GM19468 (cell line): ENCODE results near the gene SSBP4.

Experiments
- ATAC-seq: cut with Tn5 transposase; IDR thresholded peaks from one replicate; pipeline ENCODE4 v1.9.1; 2021; ENCODE audit warnings: mild to moderate bottlenecking, moderate library complexity, moderate number of reproducible peaks; ENCODE audit not compliant: unreplicated experiment; ENCODE audit errors: extremely low read depth

SSBP4 gene

DNA sequence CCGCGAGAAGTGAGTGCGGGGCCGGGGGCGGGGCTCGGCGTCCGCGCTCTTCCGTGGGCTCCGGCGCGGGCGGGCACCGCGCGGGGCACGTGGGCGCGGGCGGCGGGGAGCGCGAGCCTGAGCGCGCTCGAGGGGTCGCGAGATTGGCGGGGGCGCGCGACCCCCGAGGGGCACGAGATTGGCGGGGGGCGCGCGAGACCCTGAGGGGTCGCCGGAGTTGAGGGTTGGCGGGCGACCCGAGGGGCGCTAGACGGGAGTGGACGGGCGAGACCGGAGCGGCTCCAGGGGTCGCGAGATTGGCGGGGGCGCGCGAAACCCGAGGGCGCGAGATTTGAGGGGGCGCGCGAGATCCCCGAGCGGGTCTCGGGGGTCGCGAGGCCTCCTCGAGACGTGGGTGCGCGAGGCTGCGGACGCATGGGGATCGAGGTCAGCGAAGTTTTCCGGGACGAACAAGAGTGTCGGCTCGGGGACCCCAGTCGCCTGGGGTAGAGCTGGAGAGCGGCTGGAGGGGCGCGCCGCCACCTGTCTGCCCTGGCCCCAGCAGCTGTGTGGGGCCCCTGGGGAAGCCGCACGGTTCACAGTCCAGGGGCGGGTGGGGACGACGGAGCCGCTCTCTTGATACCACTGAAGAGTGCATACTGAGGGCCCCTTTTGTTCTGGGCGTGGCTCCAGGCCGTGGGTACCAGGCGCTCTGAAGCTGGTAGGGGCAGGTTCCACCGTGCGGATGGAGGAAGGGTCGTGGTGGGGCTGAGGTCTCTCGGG is 682 bp downstream of the SSBP4 start:
- ATAC-seq: no peak

DNA sequence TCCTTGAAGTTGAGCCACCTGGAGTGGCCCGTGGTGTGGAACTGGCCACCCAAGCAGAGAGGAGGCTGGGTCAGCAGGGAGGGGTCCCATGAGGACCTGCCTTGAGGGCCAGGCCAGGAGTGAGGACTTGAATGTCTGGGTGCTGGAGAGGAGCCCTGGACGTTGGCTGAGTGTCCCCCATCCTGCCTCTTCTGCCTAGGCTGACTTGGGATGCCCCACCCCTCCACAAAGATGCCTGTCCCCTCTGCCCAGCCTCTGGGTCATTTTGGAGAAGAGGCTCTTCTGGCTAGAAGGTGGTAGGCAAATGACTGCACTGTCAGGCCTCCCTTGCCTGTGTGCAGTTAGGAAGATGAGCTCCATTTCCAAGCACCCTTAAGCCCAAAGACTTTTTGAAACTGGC is 1.7 kb downstream of the SSBP4 start:
- no peak for ATAC-seq

DNA sequence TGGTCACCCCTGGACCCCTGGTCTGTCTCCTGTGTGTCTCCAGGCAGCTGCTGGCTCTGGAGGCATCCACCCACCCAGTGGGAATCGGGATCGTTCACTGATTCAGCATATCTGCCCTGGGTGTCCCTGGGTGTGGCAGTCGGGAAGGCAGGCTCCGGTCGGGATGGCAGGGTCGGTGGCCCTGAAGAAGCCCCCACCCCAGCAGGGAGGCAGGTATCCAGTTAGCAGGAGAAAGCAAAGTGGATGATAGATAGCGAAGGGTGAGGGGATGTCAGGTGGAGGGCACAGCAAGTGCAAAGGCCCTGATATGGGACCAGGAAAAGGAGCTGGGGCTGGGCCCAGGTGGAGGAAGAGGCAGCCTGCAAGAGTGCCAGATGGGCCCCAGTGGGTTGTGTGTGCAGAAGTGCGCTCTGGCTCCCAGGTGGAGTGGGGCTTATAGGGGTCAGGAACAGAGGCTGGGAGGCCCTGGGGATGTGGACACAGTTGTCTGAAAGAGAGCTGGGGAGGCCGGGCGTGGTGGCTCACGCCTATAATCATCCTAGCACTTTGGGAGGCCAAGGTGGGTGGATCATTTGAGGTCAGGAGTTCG is 2.3 kb downstream of the SSBP4 start:
- ATAC-seq: no peak

DNA sequence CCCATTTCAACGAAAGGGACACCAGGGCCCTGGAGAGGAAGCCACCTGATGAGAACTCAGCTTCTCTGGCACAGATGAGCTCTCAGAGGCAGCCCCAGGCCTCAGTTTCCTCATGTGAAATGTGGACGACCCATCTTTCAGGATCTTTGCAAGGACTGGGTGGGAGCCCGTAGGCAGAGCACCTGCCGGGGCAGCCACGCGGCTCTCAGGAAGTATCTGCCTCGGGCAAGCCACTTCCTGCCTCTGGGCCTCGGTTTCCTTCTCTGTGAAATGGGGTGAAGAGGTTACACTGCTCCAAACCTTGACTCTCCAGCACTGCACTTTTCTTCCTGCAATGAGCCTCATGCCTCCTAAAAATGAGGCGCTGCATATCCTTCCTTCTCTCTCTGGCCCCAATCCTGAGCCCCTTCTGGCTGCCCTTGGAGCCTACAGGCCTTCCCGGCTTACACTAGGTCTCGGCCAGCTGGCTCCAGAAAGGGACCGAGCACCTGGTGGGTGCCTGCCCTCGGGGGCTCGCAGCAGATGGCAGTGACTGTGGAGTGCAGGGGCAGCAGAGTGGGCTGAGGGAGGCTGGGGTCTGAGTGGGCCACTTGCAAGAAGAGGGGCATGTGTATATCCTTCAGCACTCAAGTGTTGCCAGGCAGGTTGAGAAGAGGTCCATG is 3.5 kb downstream of the SSBP4 start:
- ATAC-seq: no peak

DNA sequence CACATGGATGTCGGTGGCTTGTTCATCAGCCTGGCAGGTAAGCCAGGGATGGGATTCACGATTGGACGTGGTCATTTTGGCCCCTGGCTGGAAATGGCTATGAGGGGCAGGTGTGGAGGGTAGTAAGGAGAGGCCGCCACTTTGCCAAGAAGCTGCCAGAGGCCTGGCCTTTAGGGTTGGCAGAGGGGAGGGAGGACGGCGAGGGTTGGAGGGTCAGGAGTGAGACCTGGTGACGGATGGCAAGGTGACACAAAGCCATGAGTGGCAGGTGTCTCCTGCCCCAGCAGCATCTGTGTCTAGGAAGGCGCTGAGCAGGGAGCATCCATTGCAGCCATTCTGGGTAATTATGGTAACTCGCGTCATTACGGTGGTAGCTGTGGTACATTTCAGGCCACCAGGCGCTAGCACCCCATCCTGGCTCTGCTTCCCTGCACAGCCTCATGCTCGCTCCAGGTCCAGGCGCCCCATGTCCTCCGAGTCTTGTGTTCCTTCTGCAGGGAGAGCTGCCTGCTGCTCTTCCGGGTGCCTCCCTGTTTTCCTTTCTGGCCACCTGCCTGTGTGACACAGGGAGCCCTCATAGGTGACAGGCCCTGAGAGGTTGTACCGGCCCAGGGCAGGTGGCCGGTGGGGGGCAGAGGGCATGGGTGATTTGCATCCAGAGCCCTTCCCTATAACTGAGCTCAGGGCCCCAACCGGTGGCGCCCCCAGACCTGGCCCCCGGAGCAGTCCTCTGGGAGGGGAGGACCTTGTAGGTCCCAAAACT is 4.2 kb downstream of the SSBP4 start:
- no peak for ATAC-seq

DNA sequence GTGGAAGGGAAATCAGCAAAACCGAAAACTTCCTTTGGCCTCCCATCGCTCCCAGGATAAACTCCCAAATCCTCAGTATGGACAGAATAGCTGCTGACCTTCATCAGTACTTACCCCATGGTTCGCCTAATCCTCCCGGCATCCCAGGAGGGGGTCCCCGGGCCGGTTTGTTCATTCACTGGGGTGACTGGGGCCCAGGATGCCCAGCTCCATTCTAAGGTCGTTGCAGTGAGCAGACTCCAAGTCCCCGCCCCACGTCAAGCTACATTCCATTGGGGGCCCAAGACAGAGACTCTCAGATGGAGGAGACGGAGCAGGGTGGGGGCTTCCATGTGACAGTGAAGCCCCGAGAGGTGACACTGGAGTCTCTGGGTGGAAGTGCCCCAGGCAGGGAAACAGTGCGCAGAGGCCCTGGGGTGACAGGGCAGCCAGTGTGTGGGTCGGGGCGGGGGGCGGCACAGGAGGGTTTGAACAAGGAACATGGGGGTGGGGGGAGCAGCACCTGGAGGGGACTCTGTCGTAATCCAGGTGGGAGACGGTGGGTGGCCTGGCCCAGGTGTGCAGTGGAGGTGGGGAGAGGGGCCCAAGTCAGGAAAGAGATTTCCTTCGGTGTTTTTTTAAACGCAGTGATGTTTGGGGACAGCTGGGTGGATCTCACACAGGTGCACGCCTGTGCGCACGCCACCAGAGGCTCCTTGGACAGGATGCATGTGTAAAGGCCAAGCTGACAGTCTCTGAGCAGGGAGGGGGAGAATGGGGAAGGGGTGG is 5.1 kb downstream of the SSBP4 start:
- no peak for ATAC-seq

DNA sequence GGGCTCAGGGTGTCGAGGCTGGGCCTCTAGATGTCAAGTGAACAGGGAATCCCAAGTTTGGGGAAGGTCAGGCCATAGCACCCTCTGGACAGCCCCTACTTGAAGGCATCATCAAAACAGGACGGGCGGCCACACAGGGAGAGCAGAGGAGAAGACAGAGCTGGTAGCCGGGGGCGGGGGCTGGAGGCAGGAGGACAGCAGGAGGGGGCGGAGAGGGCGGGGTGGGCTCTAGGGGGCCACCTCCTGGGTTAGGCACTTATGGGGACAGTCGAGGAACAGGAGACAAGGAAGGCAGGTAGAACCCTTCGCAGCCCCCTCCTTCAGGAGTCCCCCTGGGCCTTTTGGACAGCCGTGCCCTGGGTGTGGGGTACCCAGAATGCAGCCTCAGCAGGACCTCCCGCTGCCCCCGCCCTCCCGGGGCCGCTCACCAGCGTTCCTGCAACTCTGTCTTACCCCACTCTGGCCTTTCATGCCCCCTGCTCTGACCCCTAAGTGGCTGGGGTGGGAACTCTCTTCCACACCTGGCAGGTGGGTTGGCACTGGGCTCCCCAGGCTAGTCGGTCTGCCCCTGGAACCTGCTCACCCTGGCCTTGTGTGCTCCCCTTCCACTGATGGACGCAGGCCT is 5.8 kb downstream of the SSBP4 start:
- ATAC-seq: no peak

DNA sequence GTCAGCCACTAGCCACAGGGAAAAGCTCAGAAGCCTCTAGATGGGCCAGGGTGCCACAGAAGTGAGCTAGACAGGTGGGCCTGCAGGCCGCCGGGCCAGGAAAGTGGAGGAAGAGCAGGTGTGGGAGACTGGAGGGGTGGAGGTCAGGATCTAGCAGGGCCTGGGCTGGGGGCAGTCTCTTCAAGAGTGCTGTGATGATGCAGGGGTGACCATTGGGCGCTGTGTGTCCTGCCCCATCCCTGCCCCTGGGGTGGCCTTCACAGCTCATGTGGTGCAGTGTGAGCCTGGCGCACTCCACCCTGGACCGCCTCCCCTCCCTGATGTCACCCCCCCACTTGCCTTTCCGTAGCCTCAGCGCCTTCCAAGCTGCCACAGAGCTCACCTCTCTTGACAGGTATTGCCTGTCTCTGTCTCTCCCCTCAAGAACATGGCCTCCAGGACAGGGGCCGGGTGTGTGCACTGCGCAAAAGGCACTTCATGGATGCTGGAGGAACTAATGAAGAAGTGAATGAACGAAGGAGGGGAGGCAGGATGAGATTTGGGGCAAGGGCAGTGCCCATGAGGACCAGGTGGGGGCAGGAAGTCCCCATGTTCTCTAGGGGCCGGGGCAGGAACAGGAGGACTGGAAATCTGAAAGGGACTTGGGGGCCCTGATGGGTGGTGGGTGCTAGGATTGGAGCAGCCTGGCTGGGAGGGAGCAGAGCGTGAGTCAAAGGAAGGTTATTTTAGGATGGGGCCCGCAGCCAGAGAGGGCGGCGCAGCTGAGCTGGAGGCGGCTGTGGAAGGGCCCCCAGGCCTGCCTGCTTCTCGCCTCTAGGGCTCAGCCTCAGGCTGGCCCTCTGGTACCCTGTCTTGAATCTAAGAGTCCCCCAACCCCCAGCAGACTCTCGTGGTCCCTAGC is 6.6 kb downstream of the SSBP4 start:
- ATAC-seq: no peak

DNA sequence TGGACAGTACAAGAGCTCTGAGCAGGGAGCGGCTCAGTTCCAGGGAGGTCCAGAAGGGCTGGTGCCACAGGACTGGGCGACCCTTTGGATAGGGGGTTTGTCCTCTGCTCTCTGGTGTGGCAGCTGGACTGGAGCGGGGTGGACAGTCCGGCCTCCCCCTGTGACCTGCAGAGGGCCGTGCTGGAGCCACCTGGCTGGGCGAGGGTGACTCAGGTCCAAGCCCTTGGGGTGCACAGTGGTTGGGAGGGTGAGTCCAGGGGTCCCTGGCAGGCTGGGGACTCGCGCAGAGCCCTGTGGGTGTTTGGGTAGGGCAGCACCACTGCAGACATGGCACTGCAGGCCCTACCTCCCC is 7.2 kb downstream of the SSBP4 start:
- ATAC-seq: no peak

DNA sequence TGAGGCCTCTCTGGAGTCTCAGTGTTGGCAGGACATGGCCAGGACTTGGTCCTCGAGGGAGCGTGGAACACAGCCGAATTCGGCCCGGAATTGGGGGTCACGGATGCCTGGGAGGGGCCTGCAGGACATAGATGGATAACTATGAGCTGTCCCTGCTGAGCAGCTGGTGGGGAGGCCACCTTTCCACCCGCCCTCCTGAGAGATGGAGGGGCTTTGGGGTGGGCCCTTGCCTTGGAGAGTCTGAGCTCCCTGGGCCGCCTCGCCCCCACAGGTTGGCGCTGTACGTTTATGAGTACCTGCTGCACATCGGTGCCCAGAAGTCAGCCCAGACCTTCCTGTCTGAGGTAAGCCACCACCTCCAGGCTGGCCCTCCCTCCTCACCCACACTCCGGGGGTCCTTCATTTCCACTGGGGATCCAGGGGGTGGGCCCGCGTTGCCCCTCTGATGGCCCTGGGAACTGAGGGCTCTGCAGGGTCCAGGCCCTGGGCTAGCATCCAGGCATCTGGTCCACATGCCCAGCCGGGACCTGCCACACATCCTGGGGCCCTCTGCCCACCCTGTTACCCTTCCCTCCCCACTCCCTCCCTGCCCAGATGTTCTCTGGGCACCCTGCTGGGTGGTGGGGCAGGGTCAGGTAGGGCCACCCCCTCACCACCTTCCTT is 8.0 kb downstream of the SSBP4 start:
- ATAC-seq: no peak

DNA sequence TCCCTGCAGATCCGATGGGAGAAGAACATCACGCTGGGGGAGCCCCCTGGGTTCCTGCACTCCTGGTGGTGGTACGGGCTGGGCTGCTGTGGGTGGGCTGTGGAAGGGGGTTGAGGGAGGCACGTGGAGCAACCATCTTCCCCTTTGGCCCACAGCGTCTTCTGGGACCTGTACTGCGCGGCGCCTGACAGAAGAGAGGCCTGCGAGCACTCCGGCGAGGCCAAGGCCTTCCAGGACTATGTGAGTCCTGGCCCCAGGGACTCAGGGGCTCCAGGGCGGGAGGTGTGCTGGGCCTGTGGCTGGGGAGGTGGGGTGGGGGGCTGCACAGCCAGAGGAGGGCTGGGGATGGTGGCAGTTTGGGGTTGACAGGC is 8.5 kb downstream of the SSBP4 start:
- ATAC-seq: no peak

DNA sequence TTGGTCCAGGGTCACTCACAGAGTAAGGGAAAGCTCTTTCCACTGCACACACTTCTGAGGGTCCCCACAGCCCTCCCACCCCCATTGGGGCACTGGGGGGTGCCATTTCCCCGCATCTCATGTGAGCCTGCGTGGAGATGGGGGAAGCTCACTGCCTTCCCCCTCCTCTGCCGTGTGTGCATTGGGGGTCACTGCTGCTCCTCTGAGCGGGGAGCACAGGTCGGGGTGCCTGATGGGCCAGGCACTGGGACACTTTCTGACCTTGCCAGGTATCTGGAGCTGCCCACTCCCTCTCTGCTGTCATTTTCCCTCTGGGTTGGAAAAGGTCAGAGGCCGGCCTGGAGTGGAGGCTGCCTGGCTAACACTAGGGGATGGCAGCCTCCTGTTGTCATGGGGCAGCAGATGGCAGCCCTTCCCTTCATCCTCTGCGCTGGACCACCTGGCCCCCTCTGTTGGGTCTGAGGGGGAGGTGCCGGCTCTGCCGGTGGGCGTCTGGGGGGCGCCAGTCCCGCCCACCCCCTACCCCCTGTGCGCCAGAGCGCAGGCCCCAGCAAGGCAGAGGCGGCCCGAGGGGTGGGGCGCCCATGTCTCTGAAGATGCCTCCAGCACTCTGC is 9.1 kb downstream of the SSBP4 start:
- ATAC-seq: no peak

DNA sequence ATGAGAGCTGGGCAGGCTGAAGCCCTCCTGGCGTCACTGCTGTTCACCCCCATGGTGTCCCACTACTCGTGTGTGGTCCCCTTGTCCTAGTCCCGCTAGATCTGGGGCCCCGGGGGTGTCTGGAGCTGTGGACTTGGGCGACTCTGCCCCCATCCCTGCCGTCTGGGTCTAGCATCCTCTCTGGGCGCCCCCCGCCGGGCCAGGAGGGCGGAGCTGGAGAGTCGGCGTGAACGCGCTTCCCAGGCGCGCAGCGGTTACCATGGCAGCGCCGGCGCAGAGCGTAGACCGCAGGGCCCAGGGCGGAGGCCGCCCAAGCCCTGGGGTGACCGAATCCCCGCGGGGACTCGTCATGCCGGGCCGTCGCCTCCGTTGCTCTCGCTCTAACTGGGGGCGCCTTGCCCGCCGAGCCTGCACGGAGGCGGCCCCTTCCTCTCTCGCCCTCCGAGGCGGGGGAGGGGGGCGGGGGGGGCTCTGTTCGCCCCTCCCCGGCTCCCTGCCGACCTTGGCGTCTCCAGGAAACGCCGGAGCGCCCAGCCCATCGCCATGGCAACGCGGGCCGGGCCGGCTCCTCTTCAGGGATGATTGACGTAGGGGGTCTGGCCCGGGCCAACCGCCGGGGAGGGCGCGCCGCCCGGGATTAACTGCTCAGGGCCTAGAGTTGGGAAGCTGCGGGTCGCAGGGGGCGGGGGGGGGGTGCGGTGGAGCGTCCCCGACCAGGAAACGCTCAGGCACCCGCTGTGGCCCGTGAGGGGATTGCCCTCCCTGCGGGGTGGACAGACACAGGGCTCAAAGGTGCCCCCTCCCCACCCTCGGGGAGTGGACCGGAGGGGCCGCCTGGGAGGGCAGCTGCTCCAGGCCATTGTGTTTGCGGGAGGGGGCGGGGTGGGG is 9.8 kb downstream of the SSBP4 start:
- ATAC-seq: peak; percentile 36

DNA sequence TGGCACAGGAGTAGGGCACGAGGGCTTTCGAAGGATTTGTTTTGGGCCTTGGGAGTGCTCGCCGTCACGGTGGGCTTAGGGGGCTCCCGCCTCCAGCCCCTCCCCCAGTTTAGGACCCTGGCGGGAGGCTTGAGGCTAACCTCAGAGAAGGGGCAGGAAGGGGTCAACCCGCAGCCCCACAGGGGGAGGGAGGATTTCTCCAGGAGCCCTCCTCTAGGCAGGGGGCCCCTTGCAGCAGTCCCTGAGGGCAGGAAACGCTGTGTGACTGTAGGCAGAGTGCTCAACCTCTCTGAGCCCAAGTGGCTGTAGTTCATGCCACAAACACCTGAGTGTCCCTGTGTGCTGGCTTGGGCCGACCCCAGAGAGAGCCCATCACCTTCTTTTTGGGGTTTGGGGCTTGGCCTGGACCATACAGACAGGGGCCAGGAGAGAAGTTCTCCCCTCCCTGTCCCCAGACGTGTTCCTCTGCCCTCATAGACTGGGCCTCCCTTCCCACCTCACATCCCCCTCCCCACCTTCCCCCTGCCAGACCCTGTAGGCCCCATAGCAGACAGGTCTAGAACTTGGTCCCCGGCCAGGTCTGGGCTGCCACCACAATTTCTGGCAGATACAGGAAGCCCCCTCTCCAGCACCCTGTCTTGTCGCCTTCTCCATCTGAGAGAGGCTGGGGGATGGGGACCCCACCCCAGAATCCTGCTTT is 10.7 kb downstream of the SSBP4 start:
- no peak for ATAC-seq

DNA sequence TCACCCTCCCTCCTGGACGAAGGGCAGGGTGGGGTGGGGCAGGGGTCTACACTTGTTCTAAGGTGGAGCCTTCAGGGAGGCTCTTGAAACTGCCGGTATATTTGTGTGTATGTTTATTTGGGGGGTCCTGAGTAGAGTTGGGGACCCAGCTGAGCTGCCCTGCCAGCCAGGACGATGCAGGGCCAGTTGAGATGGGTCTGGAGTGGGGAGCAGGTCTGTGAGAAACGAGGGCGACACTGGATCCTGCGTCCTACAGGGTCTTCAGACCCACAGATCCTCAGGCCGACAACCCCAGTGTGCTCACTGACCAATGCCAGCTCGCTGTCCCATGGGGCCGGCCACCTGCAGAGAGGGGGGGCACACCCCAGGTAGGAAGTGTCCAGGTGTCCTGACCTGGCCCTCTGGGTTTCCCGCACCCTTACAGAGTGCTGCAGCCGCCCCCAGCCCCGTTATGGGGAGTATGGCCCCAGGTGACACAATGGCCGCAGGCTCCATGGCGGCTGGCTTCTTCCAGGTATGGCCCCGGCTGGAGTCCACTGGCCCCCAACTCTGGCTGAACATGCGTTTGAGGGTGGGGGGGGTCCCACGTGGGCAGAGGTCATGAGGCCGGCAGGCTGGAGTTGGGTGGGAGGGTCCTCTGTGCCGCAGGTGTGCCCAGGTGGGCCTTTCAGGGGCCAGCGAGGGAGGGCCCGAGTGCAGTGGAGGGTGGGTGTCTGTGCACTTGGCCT is 11.4 kb downstream of the SSBP4 start:
- ATAC-seq: no peak
